Hematopoietic multipotent progenitor cell treated with erythropoietin and hydrocortisone succinate and interleukin-3 and kit ligand, for 6 days (in vitro differentiated cells): Measurements from ENCODE around the gene UGT2B15.
"Not testable (repeated sequence)": the region's sequence is repeated elsewhere in the genome, so short reads cannot be mapped to it uniquely, and the experiment has no call there.

Experiments
- DNase-seq: peaks from one replicate; pipeline ENCODE4 v3.0.0-alpha.2; 2015

The UGT2B15 gene

GRCh38 chr4:68670479-68670939, at the start of gene UGT2B15:
Gene UGT2B15 (minus strand): TSS chr4:68670652. CDS start chr4:68670618, 34 bp downstream.
- DNase-seq: not testable (repeated sequence)

GRCh38 chr4:68719075-68719473, 48.6 kb upstream of the UGT2B15 start:
- DNase-seq: no peak

GRCh38 chr4:68718447-68719074, 48.1 kb upstream of the UGT2B15 start:
- DNase-seq: no peak

GRCh38 chr4:68717999-68718398, 47.5 kb upstream of the UGT2B15 start:
- DNase-seq: no peak

- DNase-seq: no peak
These were observed 43.9 kb upstream of the UGT2B15 start for GRCh38 chr4:68714400-68714799.

GRCh38 chr4:68712207-68712606, 41.8 kb upstream of the UGT2B15 start:
- DNase-seq: no peak

GRCh38 chr4:68708566-68708965, 38.1 kb upstream of the UGT2B15 start:
- no peak for DNase-seq

- DNase-seq: not testable (repeated sequence)
These were observed 32.7 kb upstream of the UGT2B15 start for GRCh38 chr4:68703168-68703567.

- no peak for DNase-seq
These were observed 29.7 kb upstream of the UGT2B15 start for GRCh38 chr4:68700152-68700551.

GRCh38 chr4:68693325-68694075, 23.0 kb upstream of the UGT2B15 start:
- no peak for DNase-seq

- DNase-seq: no peak
These were observed 20.7 kb upstream of the UGT2B15 start for GRCh38 chr4:68691186-68691585.

GRCh38 chr4:68683034-68683433, 12.6 kb upstream of the UGT2B15 start:
- DNase-seq: no peak

GRCh38 chr4:68681298-68681697, 10.8 kb upstream of the UGT2B15 start:
- not testable (repeated sequence) for DNase-seq

GRCh38 chr4:68673143-68673542, 2.7 kb upstream of the UGT2B15 start:
- no peak for DNase-seq

- not testable (repeated sequence) for DNase-seq
These were observed 765 bp upstream of the UGT2B15 start for GRCh38 chr4:68671217-68671616.

- DNase-seq: not testable (repeated sequence)
These were observed 1.8 kb downstream of the UGT2B15 start for GRCh38 chr4:68668537-68669163.

GRCh38 chr4:68667551-68667950, 2.9 kb downstream of the UGT2B15 start:
- DNase-seq: not testable (repeated sequence)

GRCh38 chr4:68664721-68665120, 5.7 kb downstream of the UGT2B15 start:
- DNase-seq: not testable (repeated sequence)

- DNase-seq: not testable (repeated sequence)
These were observed 7.4 kb downstream of the UGT2B15 start for GRCh38 chr4:68662836-68663574.

GRCh38 chr4:68658672-68659071, 11.8 kb downstream of the UGT2B15 start:
- no peak for DNase-seq

- not testable (repeated sequence) for DNase-seq
These were observed 13.3 kb downstream of the UGT2B15 start for GRCh38 chr4:68657022-68657594.

- not testable (repeated sequence) for DNase-seq
These were observed 13.9 kb downstream of the UGT2B15 start for GRCh38 chr4:68656445-68656973.
